Hindlimb muscle (tissue), 1 donor: Measurements from ENCODE around the gene CFAP97D1. TPM values are rescaled to one million over a fixed set of nuclear protein-coding genes. Genes with fewer than 3 reads are reported as not detected.
"Not testable (repeated sequence)": the region's sequence is repeated elsewhere in the genome, so short reads cannot be mapped to it uniquely, and the experiment has no call there.

Experiments
- DNase-seq: peaks from one replicate; pipeline ENCODE4 v3.0.0-alpha.2; 2013
- polyA plus RNA-seq: library from polyadenylated mRNA; unstranded; fragments of 120-200 nt; gene quantifications from one replicate; pipeline ENCODE4 v1.2.1, GENCODE V29; 2013; ENCODE audit not compliant: insufficient read length

The CFAP97D1 gene
- polyA plus RNA-seq, 1 donor, result not detected

DNA sequence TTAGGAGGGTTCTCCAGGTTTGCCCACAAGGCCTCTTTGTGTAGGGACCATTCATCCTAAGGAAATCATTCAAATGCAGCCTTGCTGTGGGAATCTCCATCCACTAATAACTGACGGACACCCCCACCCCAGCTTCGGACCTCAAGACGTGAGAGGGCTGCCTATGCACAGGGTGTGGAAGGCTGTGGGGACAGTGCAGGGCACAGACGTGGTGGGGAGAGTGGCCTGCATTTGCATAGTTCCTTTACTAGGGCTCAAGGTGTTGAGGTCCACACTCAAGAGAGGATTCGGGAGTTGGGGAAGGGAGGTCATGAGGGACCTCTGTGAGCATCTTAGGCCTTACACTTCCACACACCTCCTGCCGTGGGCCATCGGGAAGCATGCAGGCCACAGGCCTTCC, 11.3 kb upstream of the CFAP97D1 start:
- DNase-seq, result no peak

DNA sequence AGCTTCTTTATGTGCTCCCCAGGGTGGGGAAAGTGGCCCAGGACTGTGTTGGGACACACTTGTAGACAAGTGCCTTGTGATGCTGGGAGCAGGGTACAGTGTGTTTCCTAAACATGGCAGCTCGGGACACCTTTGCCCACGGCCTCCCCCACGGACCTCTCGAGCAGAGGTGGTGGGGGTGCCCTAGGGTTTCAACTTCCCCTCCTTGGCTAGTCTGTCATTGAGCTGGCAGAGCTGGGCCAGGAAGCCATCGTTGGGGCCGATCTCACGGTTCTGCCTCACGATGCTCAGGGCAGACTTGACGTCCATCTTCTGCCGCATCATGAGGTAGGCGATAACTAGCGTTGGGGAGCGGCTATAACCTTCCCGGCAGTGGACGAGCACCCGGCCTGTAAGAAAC, 10.8 kb upstream of the CFAP97D1 start:
- DNase-seq, result no peak

DNA sequence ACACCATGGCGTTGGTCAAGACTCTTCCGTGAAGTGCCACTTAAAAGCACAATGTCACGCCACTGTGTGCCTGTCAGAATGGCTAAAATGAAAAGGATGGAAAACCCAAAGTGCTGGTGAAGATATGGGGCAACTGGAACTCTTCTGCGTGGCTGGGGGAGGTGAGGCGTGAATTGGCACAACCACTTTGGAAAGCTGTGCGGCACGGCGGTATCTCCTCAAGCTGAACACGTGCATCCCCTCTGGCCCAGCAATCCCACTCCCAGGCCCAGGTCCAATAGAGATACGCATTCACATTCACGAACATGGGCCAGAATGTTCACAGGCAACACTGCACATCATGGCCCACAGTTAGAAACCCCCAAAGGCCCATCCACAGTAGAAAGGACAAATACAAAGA, 10.4 kb upstream of the CFAP97D1 start:
- no peak for DNase-seq

DNA sequence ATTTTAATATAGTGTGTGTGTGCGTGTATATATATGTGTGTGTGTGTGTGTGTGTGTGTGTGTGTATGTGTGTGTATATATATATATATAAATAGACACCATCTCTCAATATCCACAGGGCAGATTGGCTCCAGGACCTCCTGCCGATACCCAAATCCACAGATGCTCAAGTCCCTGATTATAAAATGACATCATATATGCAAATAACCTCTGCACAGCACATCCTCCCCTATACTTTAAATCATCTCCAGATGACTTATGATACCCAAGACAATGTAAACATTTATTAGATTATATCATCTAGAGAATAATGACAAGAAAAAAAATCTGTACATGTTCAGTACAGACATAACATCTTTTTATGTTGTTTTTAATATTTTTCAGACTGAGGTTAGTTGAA, 9.3 kb upstream of the CFAP97D1 start:
- no peak for DNase-seq

DNA sequence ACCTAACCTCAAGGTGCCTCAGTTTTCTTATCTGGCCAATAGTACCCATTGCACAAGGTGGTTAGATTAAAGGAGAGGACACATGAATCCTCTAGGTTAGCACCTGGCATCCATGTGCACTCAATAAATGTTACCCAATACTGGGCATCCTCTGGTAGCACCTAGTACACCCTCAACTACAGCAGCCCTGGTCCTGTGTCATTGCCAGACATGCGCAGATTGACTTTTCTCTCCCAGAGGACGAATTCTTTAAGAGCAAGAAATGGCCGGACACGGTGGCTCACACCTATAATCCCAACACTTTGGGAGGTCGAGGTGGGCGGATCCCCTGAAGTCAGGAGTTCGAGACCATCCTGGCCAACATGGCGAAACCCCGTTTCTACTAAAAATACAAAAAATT, 8.8 kb upstream of the CFAP97D1 start:
- DNase-seq, result no peak

DNA sequence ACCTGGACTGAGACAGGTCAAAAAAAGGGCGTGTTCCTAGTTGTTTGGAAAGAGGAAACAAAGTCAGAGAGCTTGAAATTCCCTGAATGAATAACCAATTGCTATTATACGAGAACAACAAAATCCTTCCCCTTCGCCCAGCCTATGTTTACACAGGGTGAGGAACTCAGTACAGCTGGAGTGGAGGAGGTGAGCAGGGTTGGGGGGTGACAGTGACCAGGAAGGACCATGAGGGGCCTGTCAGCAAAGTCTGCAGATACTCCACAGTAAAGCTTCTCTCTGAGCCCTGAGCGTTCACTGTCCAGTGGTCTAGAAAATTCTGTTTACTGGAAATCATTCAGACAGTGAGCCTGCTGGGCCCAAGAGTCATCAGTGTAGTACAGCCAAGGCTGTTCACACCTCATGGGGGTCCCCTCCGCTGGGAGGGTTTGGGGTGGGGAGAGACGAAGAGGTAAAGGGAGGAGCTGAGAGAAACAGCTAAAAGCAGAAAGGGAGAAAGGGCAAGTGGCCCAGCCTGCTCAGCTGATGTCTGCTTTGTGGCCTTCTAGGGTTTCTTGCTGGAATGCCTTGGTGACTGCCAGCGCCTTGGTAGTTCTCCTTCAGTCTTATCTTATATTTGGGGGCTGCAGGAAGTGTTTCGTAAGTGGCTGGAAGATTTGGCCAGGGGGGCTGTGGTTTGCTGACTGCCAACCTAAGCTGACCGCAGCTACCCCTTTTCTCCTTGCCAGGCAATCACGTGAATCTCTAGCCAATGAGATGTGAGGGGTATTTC, 7.2 kb upstream of the CFAP97D1 start:
- DNase-seq, result peak; percentile 21

DNA sequence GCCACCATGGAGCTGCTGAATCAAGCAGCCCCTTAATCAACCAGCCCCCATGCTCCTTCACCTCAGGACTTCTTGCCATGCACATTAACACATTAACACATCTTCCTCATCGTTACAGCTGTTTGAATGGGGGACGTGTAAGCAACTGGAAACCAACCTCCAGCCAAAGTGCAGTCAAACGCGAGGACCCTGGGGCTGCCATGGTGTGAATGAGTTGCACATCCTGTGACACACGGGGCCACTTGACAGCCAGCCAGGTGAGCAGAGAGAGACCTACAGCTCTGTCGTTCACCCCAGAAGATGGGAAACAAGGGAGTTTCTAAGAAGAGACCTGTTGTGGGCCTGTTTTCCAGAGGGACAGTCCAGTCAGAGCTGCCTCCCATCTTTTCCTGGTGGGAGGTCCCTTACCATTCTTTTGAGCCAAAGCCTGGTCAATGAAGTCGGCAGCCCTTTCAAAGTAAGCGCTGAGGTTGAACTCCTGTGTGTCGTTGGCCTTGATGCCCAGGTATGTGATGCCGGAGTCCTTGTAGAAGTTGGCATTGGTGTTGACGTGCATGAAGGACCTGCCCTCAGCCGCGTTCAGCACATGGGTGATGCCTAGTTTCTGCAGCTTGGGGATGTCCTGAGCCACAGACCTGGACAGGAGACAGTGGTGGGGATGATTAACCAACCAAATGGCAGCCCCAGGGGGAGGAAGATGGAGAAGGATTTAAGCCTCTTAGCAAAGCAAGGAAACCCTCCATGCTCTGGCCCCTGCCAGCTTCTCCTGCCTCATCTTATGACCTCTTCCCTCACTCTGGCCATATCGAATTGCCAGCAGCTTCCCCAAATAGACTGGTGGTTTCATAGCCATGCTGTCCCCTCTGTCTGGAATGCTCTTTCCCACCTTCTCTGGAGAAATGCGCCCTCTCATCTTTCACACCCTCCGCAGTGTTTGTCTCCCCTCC, 5.7 kb upstream of the CFAP97D1 start:
- DNase-seq, result no peak

DNA sequence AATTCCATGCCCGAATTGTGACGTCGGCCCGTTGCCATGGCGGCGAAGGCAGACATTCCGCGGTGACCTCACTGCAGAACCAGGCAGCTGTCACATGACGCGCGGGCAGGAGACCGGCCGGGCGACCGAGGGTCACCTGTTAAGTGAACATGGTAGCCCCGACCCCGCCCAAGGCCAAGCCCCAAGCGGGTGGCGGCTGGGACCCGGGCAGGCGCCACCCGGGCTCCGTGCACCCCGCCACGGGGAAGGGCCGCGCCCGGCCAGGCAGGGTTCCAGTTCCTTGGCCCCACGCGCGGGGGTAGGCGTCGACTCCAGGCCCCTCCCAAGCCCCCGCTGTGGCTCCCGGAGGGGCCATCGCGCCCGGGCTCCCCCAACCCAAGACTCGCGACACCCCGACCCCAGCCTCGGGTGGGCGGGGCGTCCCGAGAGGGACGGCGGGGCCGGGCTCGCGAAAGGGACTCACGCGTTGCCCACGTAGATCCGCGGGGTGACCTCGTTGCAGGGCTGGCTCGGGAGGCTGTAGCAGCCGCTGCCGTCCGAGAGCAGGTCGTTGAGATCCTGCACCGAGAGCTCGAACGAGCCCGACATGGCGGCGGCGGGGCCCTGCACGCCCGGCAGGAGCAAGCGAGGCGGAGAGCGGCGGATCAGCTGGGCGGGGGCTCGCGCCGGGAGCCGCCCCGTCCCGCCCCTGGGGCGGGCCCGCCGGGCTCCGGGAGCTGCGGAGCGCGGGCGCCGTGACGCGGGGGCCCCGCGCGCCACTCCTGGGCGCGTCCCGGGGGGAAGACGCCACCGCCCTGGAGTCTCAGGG, 1.7 kb upstream of the CFAP97D1 start, which contains the start of gene DUSP3:
TSS of gene DUSP3 (minus strand) at position 641 of the 808 bp plus-strand sequence. CDS start at position 588, 53 bp downstream.
- DNase-seq, result peak; percentile 91

DNA sequence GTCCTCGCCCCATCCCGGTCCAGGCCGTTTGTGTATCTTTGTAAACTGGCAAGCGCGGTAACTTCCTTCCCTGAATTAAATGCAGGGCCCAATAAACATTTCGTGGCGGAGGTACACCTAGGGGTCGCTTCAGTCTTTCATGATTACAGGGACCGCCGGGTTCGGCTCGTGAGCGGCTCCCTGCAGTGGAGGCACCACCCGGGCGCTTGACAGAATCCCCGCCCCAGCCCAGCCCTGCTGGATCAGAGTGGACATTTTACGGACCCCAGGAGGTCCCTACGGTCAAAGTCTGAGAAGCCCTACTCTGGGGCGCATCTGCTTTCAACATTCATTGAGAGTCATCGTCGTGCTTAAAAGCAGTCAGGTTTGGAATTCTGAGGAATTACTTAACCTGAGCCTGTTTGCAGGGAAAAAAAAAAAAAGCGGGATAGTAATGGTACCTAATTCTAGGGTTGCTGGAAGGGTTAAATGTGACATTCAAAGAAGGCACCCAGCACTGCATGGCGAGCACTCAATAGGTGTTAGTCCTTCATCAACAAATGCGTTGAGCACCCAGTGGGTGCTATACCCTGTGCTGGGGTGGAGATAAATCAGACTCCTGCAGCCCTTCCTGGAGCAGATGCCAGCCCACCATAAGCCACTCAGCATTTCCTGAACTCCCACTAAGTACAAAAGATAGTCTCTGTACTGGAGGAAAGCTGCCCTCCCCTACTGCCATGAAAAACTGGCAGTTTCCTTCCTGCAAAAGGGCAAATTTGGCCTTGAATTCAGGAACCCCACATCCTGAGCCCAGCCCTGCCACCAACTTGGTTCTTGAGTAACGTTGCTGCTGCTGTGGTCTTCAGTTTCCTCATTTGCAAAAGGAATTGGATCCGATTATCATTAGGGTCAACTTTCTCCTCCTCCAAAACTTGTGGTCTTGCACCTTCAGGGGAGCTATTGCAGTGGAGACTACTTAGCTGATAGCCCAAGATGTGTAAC, 800 bp upstream of the CFAP97D1 start:
- DNase-seq, result no peak

DNA sequence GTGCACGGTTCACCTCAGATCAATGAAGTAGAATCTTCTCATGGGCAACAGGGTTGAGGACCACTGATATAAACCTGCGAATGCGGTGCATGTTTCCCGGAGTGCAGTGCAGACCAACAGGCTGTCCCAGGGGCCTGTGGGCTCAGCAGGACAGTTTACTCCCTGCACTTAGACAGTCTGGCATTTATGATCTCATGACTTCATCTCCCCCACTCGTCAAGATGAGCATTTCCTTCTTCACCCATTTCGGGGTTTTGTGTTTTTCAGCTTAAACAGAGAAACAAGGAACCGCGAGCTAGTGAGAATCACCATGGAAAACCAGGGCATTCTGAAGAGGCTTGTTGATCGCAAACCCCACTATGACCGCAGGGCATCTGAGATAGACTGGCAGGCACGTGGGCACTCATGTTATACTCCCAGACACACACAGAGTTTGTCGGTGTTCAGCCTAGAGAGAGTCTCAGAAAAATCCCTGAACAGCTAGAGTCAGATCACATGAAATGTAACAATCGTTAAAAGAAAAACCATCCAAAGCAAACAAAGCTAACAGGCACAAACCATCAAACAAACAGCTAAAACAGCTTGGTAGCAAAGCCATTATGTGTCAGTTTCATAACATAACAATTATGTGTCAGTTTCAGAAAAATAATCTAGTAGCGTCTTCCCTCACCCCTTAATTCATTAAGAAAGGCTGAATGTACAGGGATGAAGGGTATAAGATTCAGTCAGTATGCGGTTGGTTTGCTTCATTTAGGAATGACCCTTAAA, 2.9 kb downstream of the CFAP97D1 start:
- no peak for DNase-seq

DNA sequence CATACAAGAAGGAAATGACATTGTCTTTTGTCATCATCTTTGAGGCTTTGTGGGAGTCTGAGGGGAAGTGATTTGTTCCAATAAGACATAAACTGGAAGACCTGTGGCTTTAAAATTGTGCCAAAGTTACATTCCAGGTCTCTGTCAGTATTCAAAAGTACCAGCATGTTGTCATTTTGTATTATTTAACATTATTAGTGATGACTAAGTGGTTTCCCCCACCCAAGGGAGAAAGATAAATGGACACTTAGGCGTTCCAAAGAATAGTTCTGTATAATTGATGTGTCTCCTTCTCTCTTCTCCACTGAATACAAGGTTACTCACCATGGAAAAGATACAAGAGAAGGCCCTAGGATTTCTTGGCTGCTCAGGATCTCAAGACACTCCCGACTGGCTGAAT, 3.8 kb downstream of the CFAP97D1 start:
- DNase-seq, result no peak

DNA sequence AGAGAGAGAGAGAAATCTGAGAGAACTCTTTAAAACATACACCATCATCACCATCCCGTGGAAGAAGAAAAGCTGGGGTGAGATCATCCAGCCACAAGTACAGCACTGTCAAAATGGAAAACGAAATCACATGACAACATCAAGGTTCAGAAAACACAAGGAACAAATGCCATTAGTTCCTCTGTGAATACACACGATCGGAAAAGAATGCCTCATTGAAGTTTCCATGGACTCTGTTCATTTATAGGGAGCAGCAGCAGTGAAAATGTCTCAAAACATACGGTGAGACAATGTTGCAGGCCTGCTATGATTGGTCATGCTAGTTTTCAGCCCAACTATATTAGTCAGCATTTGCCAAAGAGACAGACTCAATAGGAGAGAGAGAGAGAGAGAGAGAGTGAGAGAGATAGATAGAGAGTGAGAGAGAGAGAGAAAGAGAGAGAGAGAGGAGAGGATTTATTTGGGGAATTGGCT, 4.4 kb downstream of the CFAP97D1 start:
- peak; percentile 40 for DNase-seq

DNA sequence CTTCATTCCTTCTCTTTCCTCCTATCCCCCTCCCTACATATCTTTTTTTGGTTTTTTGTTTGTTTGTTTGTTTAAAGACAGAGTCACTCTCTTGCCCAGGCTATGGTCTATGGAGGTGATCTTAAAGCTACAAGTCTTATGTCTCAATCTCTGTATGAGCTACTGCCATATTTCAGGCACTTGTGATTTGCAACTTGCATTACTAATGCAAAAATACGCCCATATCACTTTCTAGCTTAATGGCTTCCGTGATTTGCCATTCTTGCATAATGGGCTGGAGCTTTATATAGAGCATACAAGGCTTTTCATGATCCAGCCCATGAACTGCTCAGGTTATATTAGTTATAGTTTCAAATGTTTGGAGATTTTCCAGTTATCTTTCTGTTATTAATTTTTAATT, 7.5 kb downstream of the CFAP97D1 start:
- DNase-seq, result no peak

DNA sequence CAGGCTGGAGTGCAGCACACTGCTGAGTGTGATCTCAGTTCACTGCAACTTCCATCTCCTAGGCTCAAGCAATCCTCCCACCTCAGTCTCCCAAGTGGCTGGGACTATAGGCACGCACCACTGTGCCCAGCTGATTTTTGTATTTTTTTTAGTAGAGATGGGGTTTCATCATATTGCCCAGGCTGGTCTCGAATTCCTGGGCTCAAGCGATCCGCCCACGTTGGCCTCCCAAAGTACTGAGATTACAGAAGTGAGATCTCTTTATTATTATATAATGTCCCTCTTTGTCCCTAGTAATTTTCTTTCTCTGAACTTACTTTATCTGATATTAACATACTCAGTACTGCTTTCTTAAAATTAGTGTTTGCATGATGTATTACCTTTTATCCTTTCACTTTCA, 8.3 kb downstream of the CFAP97D1 start:
- DNase-seq, result no peak

DNA sequence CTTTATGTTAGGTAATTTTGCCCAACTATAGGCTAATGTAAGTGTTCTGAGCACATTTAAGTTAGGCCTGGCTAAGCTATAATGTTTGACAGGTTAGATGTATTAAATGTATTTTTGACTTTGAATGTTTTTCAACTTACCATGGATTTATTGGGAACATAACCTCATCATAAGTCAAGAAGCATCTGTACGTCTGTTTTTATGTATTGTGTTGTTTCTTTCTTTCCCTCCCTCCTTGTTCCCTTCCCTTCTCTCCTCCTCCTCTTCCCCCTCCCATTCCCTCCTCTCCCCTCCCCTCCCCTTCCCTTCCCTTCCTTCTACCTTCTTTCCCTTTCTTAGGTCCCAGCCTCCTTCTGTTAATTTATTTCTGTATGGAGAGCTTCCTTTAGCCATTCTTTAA, 9.2 kb downstream of the CFAP97D1 start:
- DNase-seq, result no peak

DNA sequence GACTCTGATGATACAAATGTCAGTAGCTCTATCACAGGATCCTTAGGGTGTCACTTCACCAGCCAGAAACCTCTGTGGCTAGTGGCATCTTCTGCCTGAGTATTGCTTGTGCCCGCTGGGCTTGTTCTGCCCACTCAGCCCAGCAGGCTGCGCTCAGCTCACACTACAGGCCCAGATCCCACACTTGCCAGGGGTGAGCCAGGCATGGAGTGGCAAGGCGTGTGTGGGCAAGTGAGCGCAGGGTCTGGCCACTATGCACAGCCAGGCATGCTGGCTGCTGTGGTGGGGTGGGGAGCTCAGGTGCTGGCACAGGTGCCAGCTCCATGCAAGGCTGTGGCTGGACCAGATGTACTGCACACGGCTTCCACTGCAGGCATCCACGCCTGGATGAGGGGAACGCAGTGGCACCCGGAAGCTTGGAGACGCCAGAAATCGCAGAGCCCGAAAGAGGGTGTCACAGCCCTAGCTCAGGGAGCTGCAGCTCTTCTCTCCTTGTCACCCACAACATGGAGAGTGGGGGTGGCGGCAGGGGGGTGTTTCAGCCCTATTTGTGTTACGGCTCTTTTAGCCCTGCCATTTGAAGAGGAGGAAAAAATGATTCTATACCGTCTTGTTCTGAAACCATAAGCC, 10.2 kb downstream of the CFAP97D1 start:
- DNase-seq, result no peak

DNA sequence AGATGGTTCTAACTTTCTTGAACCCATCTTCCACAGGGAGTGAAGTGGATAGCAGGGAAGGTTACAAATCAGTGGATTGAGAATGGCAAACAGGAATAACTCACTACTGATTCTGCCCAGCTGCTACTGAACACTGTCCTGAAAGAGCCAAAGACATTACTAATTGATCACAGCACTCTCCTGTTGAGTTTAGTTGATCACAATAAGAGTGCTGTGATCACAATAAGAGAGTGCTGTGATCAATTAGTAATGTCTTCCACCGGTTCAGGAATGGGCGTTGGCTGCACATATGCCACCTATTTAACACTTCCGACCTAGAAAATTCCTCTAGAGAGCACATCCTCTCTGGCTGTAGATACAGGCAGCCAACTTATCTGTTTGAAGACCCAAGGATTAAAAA, 11.4 kb downstream of the CFAP97D1 start:
- DNase-seq, result no peak

DNA sequence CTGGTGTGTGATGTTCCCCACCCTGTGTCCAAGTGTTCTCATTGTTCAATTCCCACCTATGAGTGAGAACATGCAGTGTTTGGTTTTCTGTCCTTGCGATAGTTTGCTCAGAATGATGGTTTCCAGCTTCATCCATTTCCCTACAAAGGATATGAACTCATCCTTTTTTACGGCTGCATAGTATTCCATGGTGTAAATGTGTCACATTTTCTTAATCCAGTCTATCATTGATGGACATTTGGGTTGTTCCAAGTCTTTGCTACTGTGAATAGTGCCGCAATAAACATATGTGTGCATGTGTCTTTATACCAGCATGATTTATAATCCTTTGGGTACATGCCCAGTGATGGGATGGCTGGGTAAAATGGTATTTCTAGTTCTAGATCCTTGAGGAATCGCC, 12.4 kb downstream of the CFAP97D1 start:
- not testable (repeated sequence) for DNase-seq

DNA sequence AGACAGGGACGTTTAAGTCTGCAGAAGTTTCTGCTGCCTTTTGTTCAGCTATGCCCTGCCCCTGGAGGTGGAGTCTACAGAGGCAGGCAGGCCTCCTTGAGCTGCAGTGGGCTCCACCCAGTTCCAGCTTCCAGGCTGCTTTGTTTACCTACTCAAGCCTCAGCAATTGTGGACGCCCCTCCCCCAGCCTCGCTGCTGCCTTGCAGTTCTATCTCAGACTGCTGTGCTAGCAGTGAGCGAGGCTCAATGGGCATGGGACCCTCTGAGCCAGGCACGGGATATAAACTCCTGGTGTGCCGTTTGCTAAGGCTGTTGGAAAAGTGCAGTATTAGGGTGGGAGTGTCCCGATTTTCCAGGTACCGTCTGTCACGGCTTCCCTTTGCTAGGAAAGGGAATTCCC, 17.8 kb downstream of the CFAP97D1 start:
- not testable (repeated sequence) for DNase-seq

DNA sequence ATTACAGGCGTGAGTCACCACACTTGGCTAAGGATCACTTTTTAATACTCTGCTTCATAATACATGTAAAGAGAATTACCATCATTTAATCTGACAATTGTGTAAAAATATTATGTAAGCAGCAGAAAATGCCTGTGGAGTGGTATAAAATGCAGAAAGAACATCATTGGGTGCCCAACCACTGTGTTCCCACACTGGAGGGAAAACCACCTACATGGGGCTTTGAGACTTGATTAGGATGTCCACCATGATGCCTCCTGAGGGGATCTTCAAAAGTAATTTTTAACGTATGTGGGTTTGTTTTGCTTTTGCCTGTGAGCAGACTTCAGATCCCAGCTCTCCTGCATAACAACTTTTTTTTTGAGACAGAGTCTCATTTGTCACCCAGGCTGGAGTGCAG, 18.8 kb downstream of the CFAP97D1 start:
- DNase-seq, result no peak
